Measurements from ENCODE around the gene ADCY5.

The ADCY5 gene

GRCh38 chr3:123405936-123406510 is 42.9 kb downstream of the ADCY5 start:
- ChIA-PET POLR2A (no interaction called here), CTCF (no interaction called here)
- DNase-seq (ENCODE audit: extremely low spot score) = no peak
- TF ChIP-seq FOXK2 (IDR thresholded peaks at IDR 0.05) (no peak), BHLHE40 (IDR thresholded peaks at IDR 0.05; ENCODE audit: borderline replicate concordance) (no peak), CTBP1 (IDR thresholded peaks at IDR 0.05; ENCODE audit: borderline replicate concordance) (no peak), ELF4 (IDR thresholded peaks at IDR 0.05) (no peak), PKNOX1 (IDR thresholded peaks at IDR 0.05) (no peak), NFRKB (IDR thresholded peaks at IDR 0.05) (no peak), ARNT (IDR thresholded peaks at IDR 0.05) (no peak), FOXM1 (IDR thresholded peaks at IDR 0.05; ENCODE audit: borderline replicate concordance) (no peak)

GRCh38 chr3:123405021-123405420 is 43.9 kb downstream of the ADCY5 start:
- DNase-seq (ENCODE audit: extremely low spot score) = no peak
- ChIA-PET POLR2A (no interaction called here), CTCF (no interaction called here)
- TF ChIP-seq FOXM1 (IDR thresholded peaks at IDR 0.05; ENCODE audit: borderline replicate concordance) = no peak
- TF ChIP-seq HDGF (IDR thresholded peaks at IDR 0.05; ENCODE audit: borderline replicate concordance) = no peak
- TF ChIP-seq CTBP1 (IDR thresholded peaks at IDR 0.05; ENCODE audit: borderline replicate concordance) = no peak
- no peak for TF ChIP-seq ZNF384 (IDR thresholded peaks at IDR 0.05)
- no peak for TF ChIP-seq ARNT (IDR thresholded peaks at IDR 0.05)
- no peak for TF ChIP-seq L3MBTL2 (conservative IDR thresholded peaks at IDR 0.05)
- TF ChIP-seq FOXA1 (IDR thresholded peaks at IDR 0.05) = no peak
- TF ChIP-seq SP1 (IDR thresholded peaks at IDR 0.05) = no peak
- TF ChIP-seq ELF4 (IDR thresholded peaks at IDR 0.05) = no peak
- TF ChIP-seq FOXK2 (IDR thresholded peaks at IDR 0.05) = no peak
- TF ChIP-seq PKNOX1 (IDR thresholded peaks at IDR 0.05) = no peak
- no peak for TF ChIP-seq LEF1 (IDR thresholded peaks at IDR 0.05; ENCODE audit: borderline replicate concordance)
- TF ChIP-seq TARDBP (IDR thresholded peaks at IDR 0.05) = no peak
- TF ChIP-seq SUZ12 (IDR thresholded peaks at IDR 0.05) = no peak
- TF ChIP-seq NFRKB (IDR thresholded peaks at IDR 0.05) = no peak
- TF ChIP-seq BHLHE40 (IDR thresholded peaks at IDR 0.05; ENCODE audit: borderline replicate concordance) = no peak

DNA sequence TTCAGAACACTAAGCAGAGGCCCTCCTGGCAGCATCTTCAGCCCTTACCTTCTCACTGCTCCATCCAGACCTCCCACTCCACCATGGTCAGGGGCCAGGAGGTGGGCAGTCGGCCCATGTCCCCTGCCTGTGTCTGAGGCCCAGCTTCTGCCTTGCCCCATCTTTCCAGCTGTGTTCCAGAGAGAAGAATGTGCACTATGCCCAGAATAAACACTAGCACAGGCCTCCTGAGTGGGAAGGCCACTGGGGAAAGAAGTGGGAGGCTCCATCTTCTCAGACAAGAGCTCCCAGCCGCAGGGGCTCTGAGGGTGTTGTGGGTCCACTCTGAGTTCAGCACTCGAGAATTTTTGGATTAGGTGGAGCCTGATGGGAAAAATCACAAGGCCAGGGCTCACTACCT is 44.5 kb downstream of the ADCY5 start:
- ChIA-PET CTCF (no interaction called here), POLR2A (no interaction called here)
- TF ChIP-seq HDGF (IDR thresholded peaks at IDR 0.05; ENCODE audit: borderline replicate concordance) (no peak), SP1 (IDR thresholded peaks at IDR 0.05) (no peak), L3MBTL2 (conservative IDR thresholded peaks at IDR 0.05) (no peak)
- DNase-seq (ENCODE audit: extremely low spot score) = no peak

DNA sequence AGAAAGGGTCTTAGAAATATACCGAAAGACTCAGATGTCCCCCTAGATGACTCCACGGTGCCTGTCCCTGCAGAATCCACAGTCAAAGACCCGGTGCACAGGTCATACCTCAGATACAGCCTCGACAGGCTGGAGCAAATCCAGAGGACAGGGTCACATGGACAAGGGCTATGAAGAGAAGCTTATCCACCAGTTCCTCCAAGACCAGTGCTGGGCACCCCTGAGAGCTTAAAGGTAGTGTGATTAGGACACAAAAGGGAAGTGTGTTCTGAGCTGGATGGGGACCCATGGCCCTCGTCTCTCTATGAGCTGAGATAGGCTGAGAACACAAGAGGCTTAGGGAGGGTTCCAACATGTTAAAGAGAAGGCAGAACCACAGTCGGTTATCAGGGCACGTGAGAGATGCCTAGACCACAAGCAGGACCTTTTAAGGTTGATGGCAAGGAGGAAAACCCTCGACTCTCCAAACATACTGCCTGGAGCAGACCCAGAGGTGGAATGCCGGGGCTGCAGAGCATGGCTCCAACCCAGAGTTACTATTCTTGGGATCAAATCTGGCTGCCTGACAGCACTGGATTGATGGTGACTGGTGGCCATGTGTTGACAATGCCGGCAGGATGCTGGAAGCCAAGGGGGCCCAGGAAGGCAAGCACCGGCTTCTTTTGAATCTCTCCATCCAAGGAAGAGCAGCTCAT is 46.9 kb downstream of the ADCY5 start:
- TF ChIP-seq ZNF384 (IDR thresholded peaks at IDR 0.05) (no peak), LEF1 (IDR thresholded peaks at IDR 0.05; ENCODE audit: borderline replicate concordance) (no peak), FOXM1 (IDR thresholded peaks at IDR 0.05; ENCODE audit: borderline replicate concordance) (no peak), SUZ12 (IDR thresholded peaks at IDR 0.05) (no peak), ELF4 (IDR thresholded peaks at IDR 0.05) (no peak), CTBP1 (IDR thresholded peaks at IDR 0.05; ENCODE audit: borderline replicate concordance) (no peak), L3MBTL2 (conservative IDR thresholded peaks at IDR 0.05) (no peak), ARNT (IDR thresholded peaks at IDR 0.05) (no peak), FOXA1 (IDR thresholded peaks at IDR 0.05) (no peak), HDGF (IDR thresholded peaks at IDR 0.05; ENCODE audit: borderline replicate concordance) (no peak), SP1 (IDR thresholded peaks at IDR 0.05) (no peak), BHLHE40 (IDR thresholded peaks at IDR 0.05; ENCODE audit: borderline replicate concordance) (no peak), TARDBP (IDR thresholded peaks at IDR 0.05) (no peak), FOXK2 (IDR thresholded peaks at IDR 0.05) (no peak), NFRKB (IDR thresholded peaks at IDR 0.05) (no peak)
- DNase-seq (ENCODE audit: extremely low spot score) = no peak
- POLR2A ChIA-PET = no interaction called here
- CTCF ChIA-PET = interaction anchor here (0.7 kb wide), 1 partner anchor 36 kb away, joined by 4 read pairs; no protein-coding TSS in a partner anchor

GRCh38 chr3:123400169-123400568 is 48.7 kb downstream of the ADCY5 start:
- no peak for DNase-seq (ENCODE audit: extremely low spot score)
- ChIA-PET CTCF (no interaction called here), POLR2A (no interaction called here)
- no peak for TF ChIP-seq PKNOX1 (IDR thresholded peaks at IDR 0.05)
- no peak for TF ChIP-seq BHLHE40 (IDR thresholded peaks at IDR 0.05; ENCODE audit: borderline replicate concordance)
- no peak for TF ChIP-seq FOXK2 (IDR thresholded peaks at IDR 0.05)
- TF ChIP-seq HDGF (IDR thresholded peaks at IDR 0.05; ENCODE audit: borderline replicate concordance) = no peak
- TF ChIP-seq ARNT (IDR thresholded peaks at IDR 0.05) = no peak
- no peak for TF ChIP-seq ELF4 (IDR thresholded peaks at IDR 0.05)
- TF ChIP-seq ZNF384 (IDR thresholded peaks at IDR 0.05) = no peak
- no peak for TF ChIP-seq SUZ12 (IDR thresholded peaks at IDR 0.05)

GRCh38 chr3:123399653-123400052 is 49.2 kb downstream of the ADCY5 start:
- DNase-seq (ENCODE audit: extremely low spot score) = no peak
- TF ChIP-seq BHLHE40 (IDR thresholded peaks at IDR 0.05; ENCODE audit: borderline replicate concordance) (no peak), LEF1 (IDR thresholded peaks at IDR 0.05; ENCODE audit: borderline replicate concordance) (no peak), ZNF384 (IDR thresholded peaks at IDR 0.05) (no peak), ELF4 (IDR thresholded peaks at IDR 0.05) (no peak), FOXM1 (IDR thresholded peaks at IDR 0.05; ENCODE audit: borderline replicate concordance) (no peak), HDGF (IDR thresholded peaks at IDR 0.05; ENCODE audit: borderline replicate concordance) (no peak), SP1 (IDR thresholded peaks at IDR 0.05) (no peak), SUZ12 (IDR thresholded peaks at IDR 0.05) (no peak), L3MBTL2 (conservative IDR thresholded peaks at IDR 0.05) (no peak), FOXK2 (IDR thresholded peaks at IDR 0.05) (no peak), FOXA1 (IDR thresholded peaks at IDR 0.05) (no peak), PKNOX1 (IDR thresholded peaks at IDR 0.05) (no peak)
- ChIA-PET CTCF (no interaction called here), POLR2A (no interaction called here)

Data from HEK293T (cell line).